ENCODE results near the gene AMTN.

DNA sequence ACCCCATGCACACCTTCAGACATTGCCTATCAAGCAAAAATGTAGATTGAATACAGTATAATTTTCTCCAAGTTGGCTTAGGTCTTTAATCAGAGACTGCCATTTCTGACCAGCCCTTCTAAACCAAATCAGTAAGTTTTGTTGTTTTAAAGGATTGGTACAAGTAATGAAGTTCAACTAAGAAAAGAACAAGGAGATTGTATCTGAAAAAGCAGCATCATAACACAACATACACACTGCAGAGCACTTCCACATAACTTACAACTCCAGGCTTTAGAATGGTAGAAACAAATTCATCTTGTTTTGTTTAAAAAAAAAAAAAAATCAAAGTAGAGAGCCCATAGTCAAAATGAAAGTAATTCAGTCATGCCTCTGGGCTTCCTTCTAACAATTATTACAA is 57.6 kb downstream of the AMTN start:
- TF ChIP-seq, protein P1, sequence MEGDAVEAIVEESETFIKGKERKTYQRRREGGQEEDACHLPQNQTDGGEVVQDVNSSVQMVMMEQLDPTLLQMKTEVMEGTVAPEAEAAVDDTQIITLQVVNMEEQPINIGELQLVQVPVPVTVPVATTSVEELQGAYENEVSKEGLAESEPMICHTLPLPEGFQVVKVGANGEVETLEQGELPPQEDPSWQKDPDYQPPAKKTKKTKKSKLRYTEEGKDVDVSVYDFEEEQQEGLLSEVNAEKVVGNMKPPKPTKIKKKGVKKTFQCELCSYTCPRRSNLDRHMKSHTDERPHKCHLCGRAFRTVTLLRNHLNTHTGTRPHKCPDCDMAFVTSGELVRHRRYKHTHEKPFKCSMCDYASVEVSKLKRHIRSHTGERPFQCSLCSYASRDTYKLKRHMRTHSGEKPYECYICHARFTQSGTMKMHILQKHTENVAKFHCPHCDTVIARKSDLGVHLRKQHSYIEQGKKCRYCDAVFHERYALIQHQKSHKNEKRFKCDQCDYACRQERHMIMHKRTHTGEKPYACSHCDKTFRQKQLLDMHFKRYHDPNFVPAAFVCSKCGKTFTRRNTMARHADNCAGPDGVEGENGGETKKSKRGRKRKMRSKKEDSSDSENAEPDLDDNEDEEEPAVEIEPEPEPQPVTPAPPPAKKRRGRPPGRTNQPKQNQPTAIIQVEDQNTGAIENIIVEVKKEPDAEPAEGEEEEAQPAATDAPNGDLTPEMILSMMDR (conservative IDR thresholded peaks at IDR 0.05 in 1 of 2, IDR thresholded peaks at IDR 0.05 in 1 of 2; ENCODE audit: low read depth in 1 of 2, low read length in 2 of 2), result no peak
- TF ChIP-seq EZH2 (IDR thresholded peaks at IDR 0.05; ENCODE audit: low read length, missing control alignments), result no peak

Data from fibroblast of lung (primary cell).